Measurements from ENCODE around the gene GMPPA.

GMPPA gene

GRCh38 chr2:219551441-219552381, 53.0 kb downstream of the GMPPA start:
- TF ChIP-seq CTCF (IDR thresholded peaks at IDR 0.05; ENCODE audit: low read depth, low read length), result no peak
- peaks cover 33% of the 10 kb centered on the region for H3K36me3 ChIP-seq
- peak overlapping the region; percentile 62 for H3K4me3 ChIP-seq (ENCODE audit: low read depth, low read length)
- peak overlapping the region; percentile 60 for H3K27ac ChIP-seq
- H3K9me3 ChIP-seq (ENCODE audit: severe bottlenecking), result no peaks in the 10 kb centered on the region
- DNase-seq, result peak; percentile 59
- H3K27me3 ChIP-seq (ENCODE audit: insufficient read depth, low read depth, severe bottlenecking), result no peaks in the 10 kb centered on the region

GRCh38 chr2:219552382-219553167, 53.9 kb downstream of the GMPPA start:
- peak; percentile 93 for DNase-seq
- TF ChIP-seq CTCF (IDR thresholded peaks at IDR 0.05; ENCODE audit: low read depth, low read length), result no peak
- H3K27me3 ChIP-seq (ENCODE audit: insufficient read depth, low read depth, severe bottlenecking), result no peaks in the 10 kb centered on the region
- peak overlapping the region; percentile 62 for H3K4me3 ChIP-seq (ENCODE audit: low read depth, low read length)
- peak overlapping the region; percentile 60 for H3K27ac ChIP-seq
- peaks cover 26% of the 10 kb centered on the region for H3K36me3 ChIP-seq
- H3K9me3 ChIP-seq (ENCODE audit: severe bottlenecking), result no peaks in the 10 kb centered on the region

GRCh38 chr2:219553168-219553417, 54.4 kb downstream of the GMPPA start:
- no peaks in the 10 kb centered on the region for H3K27me3 ChIP-seq (ENCODE audit: insufficient read depth, low read depth, severe bottlenecking)
- DNase-seq, result no peak
- no peak overlapping the region for H3K27ac ChIP-seq
- H3K4me3 ChIP-seq (ENCODE audit: low read depth, low read length), result peak overlapping the region; percentile 62
- no peaks in the 10 kb centered on the region for H3K9me3 ChIP-seq (ENCODE audit: severe bottlenecking)
- H3K36me3 ChIP-seq, result peaks cover 25% of the 10 kb centered on the region
- no peak for TF ChIP-seq CTCF (IDR thresholded peaks at IDR 0.05; ENCODE audit: low read depth, low read length)

- no peak overlapping the region for H3K4me3 ChIP-seq (ENCODE audit: low read depth, low read length)
- TF ChIP-seq CTCF (IDR thresholded peaks at IDR 0.05; ENCODE audit: low read depth, low read length), result no peak
- no peaks in the 10 kb centered on the region for H3K27me3 ChIP-seq (ENCODE audit: insufficient read depth, low read depth, severe bottlenecking)
- H3K27ac ChIP-seq, result no peak overlapping the region
- peaks cover 21% of the 10 kb centered on the region for H3K36me3 ChIP-seq
- DNase-seq, result no peak
- H3K9me3 ChIP-seq (ENCODE audit: severe bottlenecking), result no peaks in the 10 kb centered on the region
These were observed 54.8 kb downstream of the GMPPA start for GRCh38 chr2:219553463-219553963.

GRCh38 chr2:219554350-219554749, 55.7 kb downstream of the GMPPA start:
- Histone ChIP-seq H3K36me3 (peaks cover 13% of the 10 kb centered on the region), H3K27ac (no peak overlapping the region), H3K27me3 (ENCODE audit: insufficient read depth, low read depth, severe bottlenecking) (no peaks in the 10 kb centered on the region), H3K4me3 (ENCODE audit: low read depth, low read length) (no peak overlapping the region), H3K9me3 (ENCODE audit: severe bottlenecking) (no peaks in the 10 kb centered on the region)
- no peak for DNase-seq
- TF ChIP-seq CTCF (IDR thresholded peaks at IDR 0.05; ENCODE audit: low read depth, low read length), result no peak

Measured in WERI-Rb-1 (cell line).